Measurements from ENCODE around the gene TSFM. TPM values are rescaled to one million over a fixed set of nuclear protein-coding genes. Genes with fewer than 3 reads are reported as not detected.

TSFM gene
- total and polyA plus RNA-seq, 2 of the 4 experiments (the other 2 are of a cell fraction): 11.5 to 14.0 TPM

DNA sequence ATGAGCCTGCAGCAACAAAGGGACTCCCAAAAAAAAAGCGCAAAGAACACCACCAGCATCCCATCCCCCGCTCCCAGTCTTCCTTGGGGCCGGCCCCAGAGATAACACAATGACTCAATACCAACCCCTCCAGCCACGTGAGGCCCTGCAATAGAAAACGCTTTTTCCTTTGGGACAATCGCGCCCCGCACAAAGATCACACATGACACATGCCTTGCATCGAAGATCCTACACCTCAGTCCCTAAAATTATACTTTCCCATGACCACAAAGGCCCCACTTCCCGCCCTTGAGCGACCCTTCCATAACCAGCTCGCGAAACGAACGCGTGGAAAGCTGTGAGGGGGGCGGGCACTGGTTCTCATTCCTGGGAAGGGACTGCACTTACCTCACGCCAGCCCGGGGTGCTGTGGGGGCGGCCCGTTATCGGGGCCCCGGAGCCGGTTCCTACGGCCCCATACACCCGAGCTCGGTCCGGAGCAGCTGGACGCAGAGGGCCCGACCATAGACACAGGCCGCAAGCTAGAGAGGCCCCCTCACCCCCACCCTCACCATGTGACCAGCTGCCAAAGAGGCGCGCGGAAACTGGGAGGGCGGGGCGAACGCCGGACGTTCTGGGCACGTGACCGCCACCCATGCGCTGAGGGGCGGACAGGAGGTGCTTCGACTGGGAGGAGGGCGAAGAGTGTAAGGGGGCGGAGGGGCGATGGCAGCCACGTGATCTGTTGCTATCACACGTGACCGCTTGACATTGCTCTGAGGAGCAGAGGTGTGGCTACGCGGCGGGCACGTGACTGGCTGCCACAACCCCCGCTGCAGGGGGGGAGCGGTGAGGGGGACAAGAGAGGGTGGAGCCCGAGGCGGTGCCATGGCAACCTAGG, 30.6 kb upstream of the TSFM start, which contains the start of gene CDK4:
Gene CDK4 (minus strand): TSS at position 523 of the 880 bp plus-strand sequence. CDS start 593 bp downstream, outside the sequence.
- Histone ChIP-seq H4K91ac (ENCODE audit: insufficient read depth, low read depth, low read length) (peak within 1 kb of the TSS; percentile 79), H3K79me1 (ENCODE audit: low read depth in 1 of 2, low read length in 2 of 2) (peaks cover 16 to 41% of the 10 kb centered on the region in 2 experiments; a peak in 3 of 4 replicates), H4K5ac (ENCODE audit: low read depth, low read length) (peak within 1 kb of the TSS; percentile 59), H2BK15ac (ENCODE audit: low read depth, low read length) (peak within 1 kb of the TSS; percentile 40; the same call in 1 of the 3 replicates), H3K27me3 (ENCODE audit: control insufficient read depth, insufficient read depth, low read length) (peaks cover 10% of the 10 kb centered on the region), H3K36me3 (ENCODE audit: control insufficient read depth, insufficient read depth, low read length) (peaks cover 18% of the 10 kb centered on the region), H3K4me3 (ENCODE audit: insufficient read depth, low read depth, low read length) (peak within 1 kb of the TSS; percentile 59), H3K18ac (ENCODE audit: low read depth, low read length) (peak within 1 kb of the TSS; percentile 56), H3K9me1 (ENCODE audit: insufficient read depth, low read length) (peaks cover 15% of the 10 kb centered on the region), H2BK5ac (ENCODE audit: low read depth, low read length, poor library complexity, severe bottlenecking) (peak within 1 kb of the TSS; percentile 79), H3K9me3 (ENCODE audit: control insufficient read depth, insufficient read depth, low read length) (no peaks in the 10 kb centered on the region), H3K4me2 (ENCODE audit: low read depth, low read length) (peak within 1 kb of the TSS; percentile 96), H4K8ac (ENCODE audit: low read depth in 2 of 2, low read length in 2 of 2) (peak within 1 kb of the TSS; percentile 56 to 96), H2AK9ac (replicated peaks; ENCODE audit: low read depth, low read length, poor library complexity) (peak within 1 kb of the TSS; percentile 97), H3K56ac (ENCODE audit: extremely low read depth, insufficient read depth, low read length) (peak within 1 kb of the TSS; percentile 91), H3K4ac (ENCODE audit: low read depth, low read length) (peak within 1 kb of the TSS; percentile 91), H2BK120ac (ENCODE audit: low read depth, low read length) (peak within 1 kb of the TSS; percentile 57), H2AK5ac (ENCODE audit: low read depth, low read length) (peak within 1 kb of the TSS; percentile 90), H3K4me1 (ENCODE audit: control insufficient read depth, insufficient read depth, low read length) (peaks cover 7% of the 10 kb centered on the region), H4K20me1 (ENCODE audit: insufficient read depth, low read length) (peaks cover 7% of the 10 kb centered on the region; the same call in 1 of the 2 replicates), H2BK20ac (ENCODE audit: low read depth, low read length) (peak within 1 kb of the TSS; percentile 58), H3K23ac (ENCODE audit: low read depth, low read length) (peak within 1 kb of the TSS; percentile 95), H3K27ac (ENCODE audit: insufficient read depth, low read length) (peak within 1 kb of the TSS; percentile 90), H2AFZ (replicated peaks; ENCODE audit: low read length, poor library complexity) (peak within 1 kb of the TSS; percentile 91), H3K14ac (replicated peaks; ENCODE audit: low read depth, low read length) (peak within 1 kb of the TSS; percentile 97), H3K9ac (ENCODE audit: low read depth, low read length) (peak within 1 kb of the TSS; percentile 88)
- ATAC-seq (ENCODE audit: low read depth): peak; percentile 82
- dilution Hi-C loops (cut with HindIII; ENCODE audit: low sequenced_read_pairs, unreplicated experiment) (no loop called here), in situ Hi-C loops (cut with MboI; ENCODE audit: low sequenced_read_pairs) (no loop called here), intact Hi-C loops (cut with micrococcal nuclease) (loop anchor here (1.0 kb wide), 1 partner anchor 30 kb away; the partner anchor contains the start of gene TSFM)
- peak; percentile 100 for DNase-seq
- POLR2A ChIA-PET (ENCODE audit: unreplicated experiment): no interaction called here
- no TSS peak for BruUV-seq (replicated peaks)
- CTCF ChIA-PET: no interaction called here
- 2% methylated on average over 8 of the region's 58 CpGs; no CpG with 5 or more reads in 1 of the 2 experiments for WGBS, 2 experiments (ENCODE audit: extremely low coverage in 2 of 2, insufficient read length in 1 of 2)
- peak; percentile 92 for TF ChIP-seq MXI1 (IDR thresholded peaks at IDR 0.05; ENCODE audit: borderline replicate concordance, low read depth, low read length)
- TF ChIP-seq, protein P1, sequence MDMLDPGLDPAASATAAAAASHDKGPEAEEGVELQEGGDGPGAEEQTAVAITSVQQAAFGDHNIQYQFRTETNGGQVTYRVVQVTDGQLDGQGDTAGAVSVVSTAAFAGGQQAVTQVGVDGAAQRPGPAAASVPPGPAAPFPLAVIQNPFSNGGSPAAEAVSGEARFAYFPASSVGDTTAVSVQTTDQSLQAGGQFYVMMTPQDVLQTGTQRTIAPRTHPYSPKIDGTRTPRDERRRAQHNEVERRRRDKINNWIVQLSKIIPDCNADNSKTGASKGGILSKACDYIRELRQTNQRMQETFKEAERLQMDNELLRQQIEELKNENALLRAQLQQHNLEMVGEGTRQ (IDR thresholded peaks at IDR 0.05; ENCODE audit: low read depth, low read length): peak; percentile 100
- TF ChIP-seq CTCF (conservative IDR thresholded peaks at IDR 0.05; ENCODE audit: low read depth, low read length): no peak
- TF ChIP-seq CEBPB (IDR thresholded peaks at IDR 0.05; ENCODE audit: low read depth, low read length): peak; percentile 62; the same call in 1 of the 2 replicates
- peak; percentile 85 for TF ChIP-seq RFX5 (IDR thresholded peaks at IDR 0.05; ENCODE audit: low read depth, low read length)
- TF ChIP-seq BHLHE40 (IDR thresholded peaks at IDR 0.05; ENCODE audit: low read depth, low read length): peak; percentile 99
- peak; percentile 82; the same call in 1 of the 2 replicates for TF ChIP-seq POLR2A (IDR thresholded peaks at IDR 0.05; ENCODE audit: low read depth, low read length)
- peak; percentile 97; the same call in 1 of the 2 replicates for TF ChIP-seq MAZ (IDR thresholded peaks at IDR 0.05; ENCODE audit: borderline replicate concordance, low read depth, low read length)
- peak; percentile 7; the same call in 1 of the 2 replicates for TF ChIP-seq NFE2L2 (IDR thresholded peaks at IDR 0.05; ENCODE audit: low read depth, low read length)
- TF ChIP-seq CHD1 (IDR thresholded peaks at IDR 0.05; ENCODE audit: low read depth, low read length): no peak
- no peak for TF ChIP-seq RAD21 (IDR thresholded peaks at IDR 0.05; ENCODE audit: low read length)
- no peak for TF ChIP-seq MAFK (IDR thresholded peaks at IDR 0.05; ENCODE audit: low read depth, low read length)
- TF ChIP-seq RCOR1 (IDR thresholded peaks at IDR 0.05; ENCODE audit: insufficient replicate concordance, low read length): no peak
- TF ChIP-seq FOS (IDR thresholded peaks at IDR 0.05; ENCODE audit: low read depth, low read length): peak; percentile 99
